HepG2 (cell line): Measurements from ENCODE around the gene RBP5. TPM values are rescaled to one million over a fixed set of nuclear protein-coding genes. Genes with fewer than 3 reads are reported as not detected.

Experiments used
- ATF6 ChIP-seq: sonication (generic); formaldehyde crosslinking; conservative IDR thresholded peaks from 2 replicates; pipeline ENCODE4 v1.4.0; 2020; ENCODE audit warnings: missing genetic modification reagents
- FOXM1 ChIP-seq: sonication (generic); formaldehyde crosslinking; IDR thresholded peaks from 2 replicates; pipeline ENCODE4 v1.5.0; 2020; ENCODE audit warnings: missing genetic modification reagents
- GABPA ChIP-seq, 2 experiments: IDR thresholded peaks; 2 replicates each; pipeline ENCODE4 v1.6.1; 2011 to 2016; ENCODE audit warnings: low read depth in 2 of 2, low read length in 1 of 2, missing biosample characterization in 1 of 2, missing genetic modification characterization in 1 of 2
- GPN1 ChIP-seq: sonication (generic); formaldehyde crosslinking; IDR thresholded peaks from 2 replicates; pipeline ENCODE4 v1.5.1; 2020; ENCODE audit warnings: missing genetic modification reagents, borderline replicate concordance
- MAFK ChIP-seq, 2 experiments: IDR thresholded peaks in 1 of 2; conservative IDR thresholded peaks in 1 of 2; 2 replicates each; pipeline ENCODE4 v1.6.1; 2011; ENCODE audit warnings: improper control_type of control experiment in 2 of 2, low read length in 2 of 2
- NR2C2 ChIP-seq: sonication (generic); formaldehyde crosslinking; IDR thresholded peaks from 2 replicates; pipeline ENCODE4 v1.4.0; 2020; ENCODE audit warnings: missing genetic modification reagents, mild to moderate bottlenecking, moderate library complexity, borderline replicate concordance
- PAWR ChIP-seq: sonication (generic); formaldehyde crosslinking; IDR thresholded peaks from 2 replicates; pipeline ENCODE4 v1.4.0; 2020; ENCODE audit warnings: missing genetic modification reagents, mild to moderate bottlenecking, borderline replicate concordance
- REL ChIP-seq: sonication (generic); formaldehyde crosslinking; conservative IDR thresholded peaks from 2 replicates; pipeline ENCODE4 v1.8.0; 2022; ENCODE audit warnings: mild to moderate bottlenecking, missing genetic modification reagents, moderate library complexity
- SALL1 ChIP-seq: sonication (generic); formaldehyde crosslinking; IDR thresholded peaks from 2 replicates; pipeline ENCODE4 v1.8.0; 2022; ENCODE audit warnings: mild to moderate bottlenecking, missing genetic modification reagents
- TBL1XR1 ChIP-seq: fragments of 150-350 bp; IDR thresholded peaks from 2 replicates; pipeline ENCODE4 v1.6.1; 2014; ENCODE audit warnings: borderline replicate concordance, low read length; ENCODE audit not compliant: partially characterized antibody
- TBP ChIP-seq: sonication (generic); formaldehyde crosslinking; IDR thresholded peaks from 2 replicates; pipeline ENCODE4 v1.5.0; 2020; ENCODE audit warnings: missing genetic modification reagents
- ZNF101 ChIP-seq: sonication (generic); formaldehyde crosslinking; IDR thresholded peaks from 2 replicates; pipeline ENCODE4 v1.4.0; 2020; ENCODE audit warnings: mild to moderate bottlenecking, low read depth, missing genetic modification reagents, borderline replicate concordance
- ZNF225 ChIP-seq: sonication (generic); formaldehyde crosslinking; IDR thresholded peaks from 2 replicates; pipeline ENCODE4 v1.4.0; 2020; ENCODE audit warnings: mild to moderate bottlenecking, missing genetic modification reagents
- ZNF652 ChIP-seq: IDR thresholded peaks from 2 replicates; pipeline ENCODE4 v1.6.1; 2016; ENCODE audit warnings: low read depth, borderline replicate concordance
- ZNF687 ChIP-seq: sonication (generic); formaldehyde crosslinking; IDR thresholded peaks from 2 replicates; pipeline ENCODE4 v1.5.1; 2020; ENCODE audit warnings: mild to moderate bottlenecking, missing genetic modification reagents, moderate library complexity
- ZNF768 ChIP-seq: sonication (generic); formaldehyde crosslinking; IDR thresholded peaks from 2 replicates; pipeline ENCODE4 v1.4.0; 2020; ENCODE audit warnings: missing genetic modification reagents
- polyA plus RNA-seq, 8 experiments: library from polyadenylated mRNA; depleted of rRNA in 3 of 8; stranded (reverse) in 7 of 8; unstranded in 1 of 8; fragments of >200 nt; fragmentation: Illumina TruSeq in 4 of 8; extraction: Trizol in 4 of 8; gene quantifications; 2 replicates each; pipeline versions ENCODE4 v1.2.1 to v1.2.3, GENCODE V29; 2011 to 2016; ENCODE audit warnings: low read depth in 4 of 8, missing spikeins in 1 of 8, mixed read lengths in 1 of 8; ENCODE audit not compliant: insufficient read depth in 1 of 8
- total RNA-seq, 5 experiments: library from RNA; depleted of rRNA; stranded (reverse); fragments of >200 nt; fragmentation: Illumina TruSeq; extraction: Trizol; gene quantifications; 2 replicates each; pipeline ENCODE4 v1.2.3, GENCODE V29; 2016; ENCODE audit warnings: low read depth in 1 of 5
- TF ChIP-seq, protein P1 (sequence below): sonication (generic); formaldehyde crosslinking; IDR thresholded peaks from 2 replicates; pipeline ENCODE4 v1.5.0; 2020; ENCODE audit warnings: missing genetic modification reagents
- TF ChIP-seq, protein P2 (sequence below): sonication (generic); formaldehyde crosslinking; IDR thresholded peaks from 2 replicates; pipeline ENCODE4 v1.4.0; 2020; ENCODE audit warnings: missing genetic modification reagents

RBP5 gene
- total and polyA plus RNA-seq, 2 of the 13 experiments (the other 11 are each of a cell fraction or from before 2014, with no cell fraction given): 13.8 to 19.8 TPM

GRCh38 chr12:7108796-7109571 is 19.7 kb downstream of the RBP5 start, which contains the start of gene C1RL (continued):
- no peak for TF ChIP-seq GPN1 (CRISPR knock-in tag)
- TF ChIP-seq ZNF687 (CRISPR knock-in tag): no peak
- TF ChIP-seq, protein P1, sequence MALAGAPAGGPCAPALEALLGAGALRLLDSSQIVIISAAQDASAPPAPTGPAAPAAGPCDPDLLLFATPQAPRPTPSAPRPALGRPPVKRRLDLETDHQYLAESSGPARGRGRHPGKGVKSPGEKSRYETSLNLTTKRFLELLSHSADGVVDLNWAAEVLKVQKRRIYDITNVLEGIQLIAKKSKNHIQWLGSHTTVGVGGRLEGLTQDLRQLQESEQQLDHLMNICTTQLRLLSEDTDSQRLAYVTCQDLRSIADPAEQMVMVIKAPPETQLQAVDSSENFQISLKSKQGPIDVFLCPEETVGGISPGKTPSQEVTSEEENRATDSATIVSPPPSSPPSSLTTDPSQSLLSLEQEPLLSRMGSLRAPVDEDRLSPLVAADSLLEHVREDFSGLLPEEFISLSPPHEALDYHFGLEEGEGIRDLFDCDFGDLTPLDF (CRISPR knock-in tag): no peak
- peak; percentile 82 for TF ChIP-seq SALL1
- no peak for TF ChIP-seq FOXM1
- TF ChIP-seq ZNF652: no peak
- TF ChIP-seq ZNF225 (CRISPR knock-in tag): no peak
- no peak for TF ChIP-seq PAWR (CRISPR knock-in tag)
- TF ChIP-seq ATF6 (CRISPR knock-in tag): no peak
- TF ChIP-seq TBP (CRISPR knock-in tag): no peak
- peak; percentile 52; the same call in 1 of the 2 replicates for TF ChIP-seq NR2C2 (CRISPR knock-in tag)
- TF ChIP-seq ZNF768 (CRISPR knock-in tag): no peak
- no peak for TF ChIP-seq ZNF101 (CRISPR knock-in tag)
- TF ChIP-seq, protein P2, sequence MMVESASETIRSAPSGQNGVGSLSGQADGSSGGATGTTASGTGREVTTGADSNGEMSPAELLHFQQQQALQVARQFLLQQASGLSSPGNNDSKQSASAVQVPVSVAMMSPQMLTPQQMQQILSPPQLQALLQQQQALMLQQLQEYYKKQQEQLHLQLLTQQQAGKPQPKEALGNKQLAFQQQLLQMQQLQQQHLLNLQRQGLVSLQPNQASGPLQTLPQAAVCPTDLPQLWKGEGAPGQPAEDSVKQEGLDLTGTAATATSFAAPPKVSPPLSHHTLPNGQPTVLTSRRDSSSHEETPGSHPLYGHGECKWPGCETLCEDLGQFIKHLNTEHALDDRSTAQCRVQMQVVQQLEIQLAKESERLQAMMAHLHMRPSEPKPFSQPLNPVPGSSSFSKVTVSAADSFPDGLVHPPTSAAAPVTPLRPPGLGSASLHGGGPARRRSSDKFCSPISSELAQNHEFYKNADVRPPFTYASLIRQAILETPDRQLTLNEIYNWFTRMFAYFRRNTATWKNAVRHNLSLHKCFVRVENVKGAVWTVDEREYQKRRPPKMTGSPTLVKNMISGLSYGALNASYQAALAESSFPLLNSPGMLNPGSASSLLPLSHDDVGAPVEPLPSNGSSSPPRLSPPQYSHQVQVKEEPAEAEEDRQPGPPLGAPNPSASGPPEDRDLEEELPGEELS (CRISPR knock-in tag): peak; percentile 64
- TF ChIP-seq GABPA (IDR thresholded peaks at IDR 0.05; ENCODE audit: low read depth, low read length): peak; percentile 8; the same call in 1 of the 2 replicates
- TF ChIP-seq GABPA (CRISPR knock-in tag; IDR thresholded peaks at IDR 0.05; ENCODE audit: low read depth): peak; percentile 61
- no peak for TF ChIP-seq MAFK (conservative IDR thresholded peaks at IDR 0.05 in 1 of 2, IDR thresholded peaks at IDR 0.05 in 1 of 2; ENCODE audit: low read length in 2 of 2)
- TF ChIP-seq REL (CRISPR knock-in tag): 0 out of 2 replicates have a peak, but pooled peaks have one; percentile 35
- TF ChIP-seq TBL1XR1: peak; percentile 33
